HepG2 (cell line): ENCODE data around the gene TBXAS1. TPM values are rescaled to one million over a fixed set of nuclear protein-coding genes. Genes with fewer than 3 reads are reported as not detected.

Source experiments
- ATAC-seq: fragments of 200-7000 bp; cut with Tn5 transposase; 3 replicates; pipeline ENCODE4 v1.9.1; 2020; ENCODE audit warnings: mild to moderate bottlenecking, moderate library complexity
- BruUV-seq: library from RNA; stranded (reverse); fragments of 400-500 nt; replicated peaks from 2 replicates; lab custom pipeline; 2021; lab: Mats Ljungman, UMichigan
- CTCF ChIA-PET: fragments of 300-600 bp; formaldehyde crosslinking; extraction: SDS; loops from one replicate; lab custom pipeline; 2021; ENCODE audit warnings: low total read pairs, inconsistent platforms, low intra/inter-chr PET ratio; lab: Yijun Ruan, JAX
- POLR2A ChIA-PET: fragments of 350-600 bp; sonication (Branson Sonifier 250); formaldehyde crosslinking; loops from one replicate; lab custom pipeline; 2020; ENCODE audit warnings: antibody characterized with exemption, inconsistent platforms; lab: Yijun Ruan, JAX
- DNase-seq: peaks from one replicate; pipeline ENCODE4 v3.0.0-alpha.2; 2015; ENCODE audit warnings: low spot score
- FAIRE-seq: peaks from 3 replicates; lab custom pipeline; 2011; peaks lifted over from hg19 to GRCh38; lab: Jason Lieb, UNC
- H2AFZ ChIP-seq: one replicate; pipeline ENCODE4 v1.6.1; 2011; ENCODE audit warnings: low read length, inconsistent platforms
- H3K27ac ChIP-seq: fragments of 300-600 bp; 3 replicates; pipeline ENCODE4 v1.8.0; 2011; ENCODE audit warnings: mixed run types, mild to moderate bottlenecking, mixed read lengths, low read length, inconsistent platforms; ENCODE audit not compliant: insufficient read depth; ENCODE audit errors: extremely low read length
- H3K27me3 ChIP-seq, 2 experiments: fragments of 200-600 bp in 1 of 2; 2 replicates in 1 of 2; 3 replicates in 1 of 2; pipeline versions ENCODE4 v1.6.0 to v1.8.0; 2011; ENCODE audit warnings: low read length in 2 of 2, mild to moderate bottlenecking in 2 of 2, moderate library complexity in 2 of 2, inconsistent platforms in 1 of 2; ENCODE audit not compliant: insufficient read depth in 2 of 2, control insufficient read depth in 1 of 2
- H3K36me3 ChIP-seq, 2 experiments: fragments of 200-600 bp in 1 of 2; replicated peaks in 1 of 2; 2 replicates in 1 of 2; 3 replicates in 1 of 2; pipeline versions ENCODE4 v1.5.1 to v1.8.0; 2011; ENCODE audit warnings: low read length in 2 of 2, inconsistent platforms in 1 of 2; ENCODE audit not compliant: insufficient read depth in 2 of 2, control insufficient read depth in 1 of 2
- H3K4me1 ChIP-seq: 2 replicates; pipeline ENCODE4 v1.5.1; 2012; ENCODE audit warnings: low read length, inconsistent platforms; ENCODE audit not compliant: insufficient read depth
- H3K4me2 ChIP-seq: 2 replicates; pipeline ENCODE4 v1.6.0; 2011; ENCODE audit warnings: low read depth, low read length, inconsistent platforms
- H3K4me3 ChIP-seq, 3 experiments: fragments of 200-600 bp in 1 of 3; sonication (generic), shearing (Covaris generic) in 1 of 3; replicated peaks in 1 of 3; 2 replicates each; pipeline ENCODE4 v1.5.1; 2011 to 2016; ENCODE audit warnings: low read length in 3 of 3, inconsistent platforms in 2 of 3, low read depth in 2 of 3, mild to moderate bottlenecking in 2 of 3, control low read depth in 1 of 3, mixed read lengths in 1 of 3; ENCODE audit not compliant: insufficient read depth in 1 of 3
- H3K79me2 ChIP-seq: one replicate; pipeline ENCODE4 v1.6.1; 2011; ENCODE audit warnings: low read length, inconsistent platforms; ENCODE audit not compliant: insufficient read depth
- H3K9ac ChIP-seq: 2 replicates; pipeline ENCODE4 v1.6.0; 2011; ENCODE audit warnings: mild to moderate bottlenecking, low read depth, low read length, inconsistent platforms; ENCODE audit not compliant: insufficient read depth
- H3K9me3 ChIP-seq: 2 replicates; pipeline ENCODE4 v1.5.1; 2012; ENCODE audit warnings: mild to moderate bottlenecking, low read length
- H4K20me1 ChIP-seq: 2 replicates; pipeline ENCODE4 v1.6.0; 2011; ENCODE audit warnings: inconsistent platforms, mild to moderate bottlenecking, low read length, moderate library complexity; ENCODE audit not compliant: insufficient read depth
- ELF3 ChIP-seq: IDR thresholded peaks from 2 replicates; pipeline ENCODE4 v1.6.1; 2016; ENCODE audit warnings: missing genetic modification reagents, missing compliant biosample characterization
- ETV5 ChIP-seq: IDR thresholded peaks from 2 replicates; pipeline ENCODE4 v1.6.1; 2018; ENCODE audit warnings: missing biosample characterization, missing genetic modification reagents, inconsistent platforms, borderline replicate concordance
- GATAD1 ChIP-seq: IDR thresholded peaks from 2 replicates; pipeline ENCODE4 v1.6.1; 2016; ENCODE audit warnings: missing genetic modification reagents, missing compliant biosample characterization
- HINFP ChIP-seq: sonication (generic); formaldehyde crosslinking; IDR thresholded peaks from 2 replicates; pipeline ENCODE4 v1.4.0; 2020; ENCODE audit warnings: low read depth, mild to moderate bottlenecking, missing genetic modification reagents
- HNF1B ChIP-seq: sonication (generic); formaldehyde crosslinking; IDR thresholded peaks from 2 replicates; pipeline ENCODE4 v1.5.1; 2020; ENCODE audit warnings: mild to moderate bottlenecking, moderate library complexity, missing genetic modification reagents
- HNF4A ChIP-seq: sonication (generic); formaldehyde crosslinking; IDR thresholded peaks from 2 replicates; pipeline ENCODE4 v1.4.0; 2020; ENCODE audit warnings: missing genetic modification reagents
- JUNB ChIP-seq: sonication (generic); formaldehyde crosslinking; IDR thresholded peaks from 2 replicates; pipeline ENCODE4 v1.8.0; 2022; ENCODE audit warnings: missing genetic modification reagents, mild to moderate bottlenecking, borderline replicate concordance
- KLF11 ChIP-seq: IDR thresholded peaks from 2 replicates; pipeline ENCODE4 v1.6.1; 2016; ENCODE audit warnings: missing compliant biosample characterization
- MAF1 ChIP-seq: sonication (generic); formaldehyde crosslinking; IDR thresholded peaks from 2 replicates; pipeline ENCODE4 v1.5.0; 2020; ENCODE audit warnings: missing genetic modification reagents, borderline replicate concordance
- MYC ChIP-seq: sonication (generic); formaldehyde crosslinking; IDR thresholded peaks from 2 replicates; pipeline ENCODE4 v1.9.0; 2021; ENCODE audit warnings: missing genetic modification reagents, borderline replicate concordance
- NR2C2 ChIP-seq: sonication (generic); formaldehyde crosslinking; IDR thresholded peaks from 2 replicates; pipeline ENCODE4 v1.4.0; 2020; ENCODE audit warnings: missing genetic modification reagents, mild to moderate bottlenecking, moderate library complexity, borderline replicate concordance
- PHF21A ChIP-seq: sonication (generic); formaldehyde crosslinking; IDR thresholded peaks from 2 replicates; pipeline ENCODE4 v1.5.0; 2020; ENCODE audit warnings: mild to moderate bottlenecking, missing genetic modification reagents
- RAD21 ChIP-seq: fragments of 450-650 bp; formaldehyde crosslinking; IDR thresholded peaks from 2 replicates; pipeline ENCODE4 v1.5.0; 2020; ENCODE audit warnings: mild to moderate bottlenecking
- REPIN1 ChIP-seq: sonication (generic); formaldehyde crosslinking; IDR thresholded peaks from 2 replicates; pipeline ENCODE4 v1.8.0; 2022; ENCODE audit warnings: missing genetic modification reagents, low read depth, mild to moderate bottlenecking, borderline replicate concordance
- TAF1 ChIP-seq: sonication (generic); formaldehyde crosslinking; IDR thresholded peaks from 2 replicates; pipeline ENCODE4 v1.4.0; 2020; ENCODE audit warnings: missing genetic modification reagents
- ZFX ChIP-seq: sonication (generic); formaldehyde crosslinking; IDR thresholded peaks from 2 replicates; pipeline ENCODE4 v1.4.0; 2020; ENCODE audit warnings: mild to moderate bottlenecking, low read depth, missing genetic modification reagents, moderate library complexity
- ZNF572 ChIP-seq: sonication (generic); formaldehyde crosslinking; IDR thresholded peaks from 2 replicates; pipeline ENCODE4 v1.5.1; 2020; ENCODE audit warnings: mild to moderate bottlenecking, missing genetic modification reagents
- ZNF660 ChIP-seq: sonication (generic); formaldehyde crosslinking; IDR thresholded peaks from 2 replicates; pipeline ENCODE4 v1.5.1; 2020; ENCODE audit warnings: mild to moderate bottlenecking, low read depth, missing genetic modification reagents, borderline replicate concordance
- WGBS: methylation state at CpG from one replicate; pipeline ENCODE4 v1.1.6; 2017; ENCODE audit warnings: low lambda C conversion rate; 5-methylcytosine and 5-hydroxymethylcytosine counted together
- in situ Hi-C: cut with HindIII; loops from 2 replicates; pipeline ENCODE4 v1.10.0; 2017; ENCODE audit warnings: low pct_unique_long_range_greater_than_20kb; ENCODE audit not compliant: extremely low pct_ligation_motif_present
- intact Hi-C: fragments of 100-400 bp; cut with micrococcal nuclease; formaldehyde crosslinking; loops from one replicate; pipeline ENCODE4 v1.10.0; 2022; ENCODE audit not compliant: unreplicated experiment
- polyA plus RNA-seq, 8 experiments: library from polyadenylated mRNA; depleted of rRNA in 3 of 8; stranded (reverse) in 7 of 8; unstranded in 1 of 8; fragments of >200 nt; fragmentation: Illumina TruSeq in 4 of 8; extraction: Trizol in 4 of 8; gene quantifications; 2 replicates each; pipeline versions ENCODE4 v1.2.1 to v1.2.3, GENCODE V29; 2011 to 2016; ENCODE audit warnings: low read depth in 4 of 8, missing spikeins in 1 of 8, mixed read lengths in 1 of 8; ENCODE audit not compliant: insufficient read depth in 1 of 8
- total RNA-seq, 5 experiments: library from RNA; depleted of rRNA; stranded (reverse); fragments of >200 nt; fragmentation: Illumina TruSeq; extraction: Trizol; gene quantifications; 2 replicates each; pipeline ENCODE4 v1.2.3, GENCODE V29; 2016; ENCODE audit warnings: low read depth in 1 of 5
- TF ChIP-seq, protein P1 (sequence below): sonication (generic); formaldehyde crosslinking; IDR thresholded peaks from 2 replicates; pipeline ENCODE4 v1.8.1; 2023; ENCODE audit warnings: mild to moderate bottlenecking, inconsistent platforms, moderate library complexity, missing genetic modification reagents, borderline replicate concordance

TBXAS1 gene
- total and polyA plus RNA-seq, 2 of the 13 experiments (the other 11 are each of a cell fraction or from before 2014, with no cell fraction given), result 4.0 to 4.9 TPM

DNA sequence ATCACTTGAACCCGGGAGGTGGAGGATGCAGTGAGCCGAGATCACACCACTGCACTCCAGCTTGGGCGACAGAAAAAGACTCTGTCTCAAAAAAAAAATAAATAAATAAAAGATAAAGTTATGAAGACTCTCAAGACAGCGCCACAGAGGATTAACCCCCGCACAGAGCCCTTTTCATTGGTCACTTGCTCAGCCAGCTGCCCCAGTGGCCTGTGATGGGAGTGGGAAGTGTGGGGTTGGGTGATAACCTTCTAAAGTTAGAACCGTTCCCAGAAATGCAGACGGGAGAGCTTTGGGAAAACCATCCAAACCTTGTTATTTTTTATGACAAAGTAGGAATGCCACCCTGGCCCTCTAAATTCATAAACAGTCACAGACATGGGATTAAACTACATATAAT is 176.3 kb downstream of the TBXAS1 start (continued):
- TF ChIP-seq, protein P1, sequence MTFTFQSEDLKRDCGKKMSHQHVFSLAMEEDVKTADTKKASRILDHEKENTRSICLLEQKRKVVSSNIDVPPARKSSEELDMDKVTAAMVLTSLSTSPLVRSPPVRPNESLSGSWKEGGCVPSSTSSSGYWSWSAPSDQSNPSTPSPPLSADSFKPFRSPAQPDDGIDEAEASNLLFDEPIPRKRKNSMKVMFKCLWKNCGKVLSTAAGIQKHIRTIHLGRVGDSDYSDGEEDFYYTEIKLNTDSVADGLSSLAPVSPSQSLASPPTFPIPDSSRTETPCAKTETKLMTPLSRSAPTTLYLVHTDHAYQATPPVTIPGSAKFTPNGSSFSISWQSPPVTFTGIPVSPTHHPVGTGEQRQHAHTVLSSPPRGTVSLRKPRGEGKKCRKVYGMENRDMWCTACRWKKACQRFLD, result no peak
- TF ChIP-seq GATAD1, result no peak
- TF ChIP-seq HINFP (CRISPR knock-in tag), result no peak
- TF ChIP-seq ZFX (CRISPR knock-in tag), result no peak
- no peak for TF ChIP-seq JUNB (CRISPR knock-in tag)

DNA sequence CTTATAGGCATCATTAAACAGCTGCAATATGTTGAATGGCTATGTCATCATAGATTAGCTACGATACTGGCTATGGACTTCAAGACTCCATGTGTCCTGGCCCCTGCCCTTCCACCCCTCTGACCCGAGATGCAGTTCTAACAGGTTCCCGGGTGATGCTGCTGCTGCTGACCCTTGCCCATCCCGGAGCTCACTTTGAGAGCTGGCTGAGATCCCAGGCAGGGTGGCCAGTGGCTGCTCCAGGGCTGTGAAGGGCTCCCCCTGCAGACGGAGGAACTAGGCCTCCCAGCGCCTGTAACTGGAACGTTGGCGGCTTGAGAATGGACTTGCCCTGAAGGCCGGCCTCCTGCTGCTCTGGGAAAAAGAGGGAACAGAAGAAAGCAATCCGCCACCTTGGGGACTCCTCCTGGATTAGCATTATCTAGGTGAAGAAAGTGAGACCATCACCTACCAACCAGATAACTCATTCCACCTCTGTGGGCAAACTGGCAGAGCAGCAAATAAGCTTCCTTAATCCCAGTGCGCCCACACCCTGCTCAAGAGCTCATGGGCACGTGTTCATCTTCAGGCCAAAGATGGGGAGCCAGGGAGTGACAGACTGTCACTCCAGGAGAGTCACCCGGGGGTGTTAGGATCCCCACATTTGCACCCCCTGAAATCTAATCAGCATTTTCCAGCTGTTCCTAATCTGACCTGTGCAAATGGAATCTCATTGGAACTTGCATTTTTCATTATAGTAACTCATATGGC is 176.9 kb downstream of the TBXAS1 start:
- ChIA-PET CTCF (no interaction called here), POLR2A (no interaction called here)
- no TSS peak for BruUV-seq
- WGBS, result 0% methylated on average over 5 of the region's 13 CpGs
- no peaks in the 10 kb centered on the region for H3K79me2 ChIP-seq
- H3K4me3 ChIP-seq, result no peak overlapping the region
- ATAC-seq (peak; percentile 91), FAIRE-seq (peak; percentile 56), DNase-seq (peak; percentile 48)
- no peaks in the 10 kb centered on the region for H4K20me1 ChIP-seq
- H3K4me1 ChIP-seq, result peaks cover 22% of the 10 kb centered on the region
- H3K36me3 ChIP-seq, result no peaks in the 10 kb centered on the region
- no peaks in the 10 kb centered on the region for H3K9me3 ChIP-seq
- intact Hi-C loops, result loop anchor here (1.0 to 5.0 kb wide), 3 partner anchors 71 to 337 kb away; no protein-coding TSS in a partner anchor
- H2AFZ ChIP-seq, result no peak overlapping the region
- in situ Hi-C loops, result loop anchor here (10.0 kb wide), 2 partner anchors 391 to 511 kb away; no protein-coding TSS in a partner anchor
- H3K27ac ChIP-seq, result no peak overlapping the region
- peak overlapping the region; percentile 31; the same call in 1 of the 2 replicates for H3K4me2 ChIP-seq
- peaks cover 2 to 11% of the 10 kb centered on the region in 2 experiments; a peak in 4 of 5 replicates for H3K27me3 ChIP-seq
- no peak overlapping the region for H3K9ac ChIP-seq
- TF ChIP-seq HNF1B (CRISPR knock-in tag) (peak; percentile 58), MAF1 (CRISPR knock-in tag) (no peak), ZNF660 (CRISPR knock-in tag) (no peak), ZNF572 (CRISPR knock-in tag) (peak; percentile 83; the same call in 1 of the 2 replicates), ELF3 (0 out of 2 replicates have a peak, but pooled peaks have one; percentile 41), PHF21A (0 out of 2 replicates have a peak, but pooled peaks have one; percentile 59), RAD21 (peak; percentile 43; the same call in 1 of the 2 replicates), TAF1 (CRISPR knock-in tag) (no peak), REPIN1 (CRISPR knock-in tag) (0 out of 2 replicates have a peak, but pooled peaks have one; percentile 39), HNF4A (CRISPR knock-in tag) (peak; percentile 38), KLF11 (CRISPR knock-in tag) (no peak), MYC (CRISPR knock-in tag) (0 out of 2 replicates have a peak, but pooled peaks have one; percentile 36), NR2C2 (CRISPR knock-in tag) (0 out of 2 replicates have a peak, but pooled peaks have one; percentile 18), ETV5 (CRISPR knock-in tag) (no peak)
